Endodermal cell (in vitro differentiated cells): Measurements from ENCODE around the gene CFAP54. TPM values are rescaled to one million over a fixed set of nuclear protein-coding genes. Genes with fewer than 3 reads are reported as not detected.

Experiments used
- DNase-seq: peaks from one replicate; pipeline ENCODE4 v3.0.0-alpha.2; 2017
- H3K27ac ChIP-seq: 2 replicates; pipeline ENCODE4 v1.5.1; 2013; ENCODE audit warnings: mild to moderate bottlenecking, low read depth, low read length, moderate library complexity
- H3K27me3 ChIP-seq: 2 replicates; pipeline ENCODE4 v1.6.1; 2013; ENCODE audit warnings: mild to moderate bottlenecking, low read length, moderate library complexity; ENCODE audit not compliant: insufficient read depth, control insufficient read depth, poor library complexity, severe bottlenecking
- H3K36me3 ChIP-seq: 2 replicates; pipeline ENCODE4 v1.7.0; 2013; ENCODE audit warnings: mild to moderate bottlenecking, low read length, moderate library complexity; ENCODE audit not compliant: control insufficient read depth, insufficient read depth
- H3K4me1 ChIP-seq: one replicate; pipeline ENCODE4 v1.7.0; 2013; ENCODE audit warnings: low read length; ENCODE audit not compliant: control insufficient read depth, insufficient read depth
- H3K4me3 ChIP-seq: 2 replicates; pipeline ENCODE4 v1.5.1; 2013; ENCODE audit warnings: mild to moderate bottlenecking, low read length, moderate library complexity
- H3K9ac ChIP-seq: 2 replicates; pipeline ENCODE4 v1.6.1; 2013; ENCODE audit warnings: mild to moderate bottlenecking, low read length, moderate library complexity; ENCODE audit not compliant: poor library complexity, severe bottlenecking; ENCODE audit errors: extremely low read depth
- H3K9me3 ChIP-seq: 2 replicates; pipeline ENCODE4 v1.6.1; 2013; ENCODE audit warnings: mild to moderate bottlenecking, low read length, moderate library complexity; ENCODE audit not compliant: control insufficient read depth
- H3K27ac Mint-ChIP-seq: 2 replicates; pipeline ENCODE4 v1.8.0; 2020; ENCODE audit warnings: mixed read lengths
- H3K27me3 Mint-ChIP-seq: 2 replicates; pipeline ENCODE4 v1.8.0; 2021; ENCODE audit warnings: mild to moderate bottlenecking, mixed read lengths; ENCODE audit not compliant: insufficient read depth
- H3K36me3 Mint-ChIP-seq: 2 replicates; pipeline ENCODE4 v1.8.0; 2020; ENCODE audit warnings: low read depth, mixed read lengths
- H3K4me1 Mint-ChIP-seq: 2 replicates; pipeline ENCODE4 v1.8.0; 2020; ENCODE audit warnings: mixed read lengths
- H3K4me3 Mint-ChIP-seq: 2 replicates; pipeline ENCODE4 v1.8.0; 2020; ENCODE audit warnings: mild to moderate bottlenecking, moderate library complexity, mixed read lengths
- H3K9me3 Mint-ChIP-seq: 2 replicates; pipeline ENCODE4 v1.8.0; 2020; ENCODE audit warnings: mild to moderate bottlenecking, mixed read lengths
- WGBS, 2 experiments: methylation state at CpG; one replicate each; pipeline versions ENCODE4 v1.1.5 to v1.1.7; 2013; ENCODE audit warnings: missing lambda C conversion rate in 2 of 2, mixed read lengths in 1 of 2; ENCODE audit not compliant: insufficient coverage in 1 of 2, insufficient read length in 1 of 2; 5-methylcytosine and 5-hydroxymethylcytosine counted together
- total RNA-seq, 2 donors: library from RNA; stranded (reverse); fragmentation: NEBNext Ultra II Directional in 1 of 2; extraction: Animal tissue kit (Norgen Biotek cat#: 25700) in 1 of 2; gene quantifications; 2 replicates in 1 of 2; 3 replicates in 1 of 2; pipeline ENCODE4 v1.2.1, GENCODE V29; 2021
- TF ChIP-seq, protein P1 (sequence below): fragments of 200-600 bp; sonication (generic); conservative IDR thresholded peaks from 2 replicates; pipeline ENCODE4 v1.5.0; 2021; ENCODE audit warnings: antibody characterized with exemption, mild to moderate bottlenecking

The CFAP54 gene
- total RNA-seq, 2 donors from 2014 or later = 1.5 to 1.7 TPM

DNA sequence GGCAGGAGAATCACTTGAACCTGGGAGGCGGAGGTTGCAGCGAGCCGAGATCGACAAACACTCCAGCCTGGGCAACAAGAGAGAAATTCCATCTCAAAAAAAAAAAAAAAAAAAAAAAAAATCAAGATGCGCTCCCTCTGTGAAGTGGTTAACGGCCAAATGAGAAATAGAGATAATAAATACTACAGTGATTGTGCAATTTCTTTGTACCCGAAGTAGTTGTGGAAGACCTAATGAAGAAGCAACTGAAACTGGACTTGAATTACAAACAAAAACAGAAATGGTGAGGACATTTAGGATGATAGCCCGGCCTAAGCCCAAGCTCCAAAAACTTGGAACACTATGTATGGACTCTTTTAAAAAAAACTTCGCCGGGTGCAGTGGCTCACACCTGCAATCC, 45.0 kb upstream of the CFAP54 start:
- Histone ChIP-seq H3K4me3 (no peak overlapping the region), H3K9me3 (no peaks in the 10 kb centered on the region), H3K36me3 (no peaks in the 10 kb centered on the region), H3K4me1 (no peaks in the 10 kb centered on the region), H3K9ac (no peak overlapping the region), H3K27me3 (no peaks in the 10 kb centered on the region), H3K27ac (no peak overlapping the region)
- no peaks in the 10 kb centered on the region for H3K27me3 Mint-ChIP-seq
- no peaks in the 10 kb centered on the region for H3K36me3 Mint-ChIP-seq
- TF ChIP-seq, protein P1, sequence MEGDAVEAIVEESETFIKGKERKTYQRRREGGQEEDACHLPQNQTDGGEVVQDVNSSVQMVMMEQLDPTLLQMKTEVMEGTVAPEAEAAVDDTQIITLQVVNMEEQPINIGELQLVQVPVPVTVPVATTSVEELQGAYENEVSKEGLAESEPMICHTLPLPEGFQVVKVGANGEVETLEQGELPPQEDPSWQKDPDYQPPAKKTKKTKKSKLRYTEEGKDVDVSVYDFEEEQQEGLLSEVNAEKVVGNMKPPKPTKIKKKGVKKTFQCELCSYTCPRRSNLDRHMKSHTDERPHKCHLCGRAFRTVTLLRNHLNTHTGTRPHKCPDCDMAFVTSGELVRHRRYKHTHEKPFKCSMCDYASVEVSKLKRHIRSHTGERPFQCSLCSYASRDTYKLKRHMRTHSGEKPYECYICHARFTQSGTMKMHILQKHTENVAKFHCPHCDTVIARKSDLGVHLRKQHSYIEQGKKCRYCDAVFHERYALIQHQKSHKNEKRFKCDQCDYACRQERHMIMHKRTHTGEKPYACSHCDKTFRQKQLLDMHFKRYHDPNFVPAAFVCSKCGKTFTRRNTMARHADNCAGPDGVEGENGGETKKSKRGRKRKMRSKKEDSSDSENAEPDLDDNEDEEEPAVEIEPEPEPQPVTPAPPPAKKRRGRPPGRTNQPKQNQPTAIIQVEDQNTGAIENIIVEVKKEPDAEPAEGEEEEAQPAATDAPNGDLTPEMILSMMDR = no peak
- DNase-seq = no peak
- no peak overlapping the region for H3K27ac Mint-ChIP-seq
- H3K4me3 Mint-ChIP-seq = no peak overlapping the region
- WGBS, 2 experiments = 93 to 96% methylated on average over 8 to 10 of the region's 10 CpGs
- peaks cover 4% of the 10 kb centered on the region for H3K9me3 Mint-ChIP-seq
- peaks cover 4% of the 10 kb centered on the region for H3K4me1 Mint-ChIP-seq

- WGBS, 2 experiments = 79 to 93% methylated on average over 3 to 6 of the region's 6 CpGs
- Histone ChIP-seq H3K9me3 (no peaks in the 10 kb centered on the region), H3K4me3 (no peak overlapping the region), H3K36me3 (no peaks in the 10 kb centered on the region), H3K27ac (no peak overlapping the region), H3K9ac (no peak overlapping the region), H3K4me1 (no peaks in the 10 kb centered on the region), H3K27me3 (no peaks in the 10 kb centered on the region)
- Mint-ChIP-seq H3K4me3 (no peak overlapping the region), H3K27me3 (peaks cover 7% of the 10 kb centered on the region), H3K9me3 (peaks cover 1% of the 10 kb centered on the region), H3K4me1 (peaks cover 4% of the 10 kb centered on the region), H3K27ac (no peak overlapping the region), H3K36me3 (no peaks in the 10 kb centered on the region)
- no peak for DNase-seq
- TF ChIP-seq, protein P1 = no peak
Measured at GRCh38 chr12:96445691-96446583, 43.4 kb upstream of the CFAP54 start.

GRCh38 chr12:96447256-96447655, 42.1 kb upstream of the CFAP54 start:
- Histone ChIP-seq H3K36me3 (no peaks in the 10 kb centered on the region), H3K9ac (no peak overlapping the region), H3K9me3 (no peaks in the 10 kb centered on the region), H3K4me1 (no peaks in the 10 kb centered on the region), H3K27ac (no peak overlapping the region), H3K4me3 (no peak overlapping the region), H3K27me3 (no peaks in the 10 kb centered on the region)
- 97% methylated on average over 1 of the region's 3 CpGs; no CpG with 5 or more reads in 1 of the 2 experiments for WGBS, 2 experiments
- Mint-ChIP-seq H3K9me3 (no peaks in the 10 kb centered on the region), H3K27ac (no peak overlapping the region), H3K36me3 (no peaks in the 10 kb centered on the region), H3K27me3 (peaks cover 13% of the 10 kb centered on the region), H3K4me1 (peaks cover 4% of the 10 kb centered on the region), H3K4me3 (no peak overlapping the region)
- TF ChIP-seq, protein P1 = no peak
- no peak for DNase-seq
